Loucy (cell line): ENCODE results near the gene BRIX1.

Experiments
- H2AFZ ChIP-seq: fragments of 200-600 bp; sonication (generic); 2 replicates; pipeline ENCODE4 v1.6.0; 2016; ENCODE audit warnings: antibody characterized with exemption, mild to moderate bottlenecking, low read length, moderate library complexity
- H3F3A ChIP-seq: fragments of 200-600 bp; 2 replicates; pipeline ENCODE4 v1.6.0; 2016; ENCODE audit warnings: antibody characterized with exemption, low read depth, mild to moderate bottlenecking
- H3K27me3 ChIP-seq: fragments of 200-600 bp; sonication (generic); 2 replicates; pipeline ENCODE4 v1.6.1; 2014; ENCODE audit warnings: low read length, mild to moderate bottlenecking; ENCODE audit not compliant: insufficient read depth, poor library complexity, severe bottlenecking
- H3K36me3 ChIP-seq: fragments of 200-600 bp; sonication (generic); 2 replicates; pipeline ENCODE4 v1.6.1; 2016; ENCODE audit warnings: low read length; ENCODE audit not compliant: insufficient read depth
- H3K4me1 ChIP-seq: fragments of 200-600 bp; sonication (generic); 2 replicates; pipeline ENCODE4 v1.5.1; 2014; ENCODE audit warnings: low read length, mild to moderate bottlenecking; ENCODE audit not compliant: insufficient read depth, poor library complexity, severe bottlenecking
- H3K4me2 ChIP-seq: fragments of 200-600 bp; sonication (generic); 2 replicates; pipeline ENCODE4 v1.6.0; 2014; ENCODE audit warnings: antibody characterized with exemption, low read length, low read depth, mild to moderate bottlenecking; ENCODE audit not compliant: poor library complexity, severe bottlenecking
- H3K4me3 ChIP-seq: fragments of 200-600 bp; sonication (generic); 2 replicates; pipeline ENCODE4 v1.5.1; 2014; ENCODE audit warnings: low read length, mild to moderate bottlenecking, mixed read lengths; ENCODE audit not compliant: poor library complexity, severe bottlenecking
- H3K79me2 ChIP-seq: fragments of 200-600 bp; sonication (generic); 2 replicates; pipeline ENCODE4 v1.6.1; 2014; ENCODE audit warnings: low read length; ENCODE audit not compliant: insufficient read depth
- H3K9ac ChIP-seq: fragments of 200-600 bp; sonication (generic); 2 replicates; pipeline ENCODE4 v1.6.0; 2014; ENCODE audit warnings: mild to moderate bottlenecking, low read depth, low read length, moderate library complexity; ENCODE audit not compliant: poor library complexity, severe bottlenecking
- H3K9me2 ChIP-seq: fragments of 200-600 bp; sonication (generic); replicated peaks from 2 replicates; pipeline ENCODE4 v1.6.1; 2016; ENCODE audit warnings: low read depth, low read length, mixed read lengths
- H3K9me3 ChIP-seq: fragments of 200-600 bp; sonication (generic); 2 replicates; pipeline ENCODE4 v1.6.1; 2014; ENCODE audit warnings: mild to moderate bottlenecking, antibody characterized with exemption, low read length, low read depth; ENCODE audit not compliant: insufficient read depth
- H4K20me1 ChIP-seq: fragments of 200-600 bp; sonication (generic); 2 replicates; pipeline ENCODE4 v1.6.0; 2014; ENCODE audit warnings: antibody characterized with exemption, low read length, mild to moderate bottlenecking; ENCODE audit not compliant: insufficient read depth, poor library complexity, severe bottlenecking
- EZH2phosphoT487 ChIP-seq: fragments of 200-600 bp; IDR thresholded peaks from 2 replicates; pipeline ENCODE4 v1.6.1; 2018; ENCODE audit warnings: antibody characterized with exemption, mild to moderate bottlenecking, moderate library complexity, borderline replicate concordance
- TF ChIP-seq, protein P1 (sequence below): fragments of 200-600 bp; sonication (generic); conservative IDR thresholded peaks from 2 replicates; pipeline ENCODE4 v1.5.1; 2014; ENCODE audit warnings: mild to moderate bottlenecking, antibody characterized with exemption, low read length

BRIX1 gene

DNA sequence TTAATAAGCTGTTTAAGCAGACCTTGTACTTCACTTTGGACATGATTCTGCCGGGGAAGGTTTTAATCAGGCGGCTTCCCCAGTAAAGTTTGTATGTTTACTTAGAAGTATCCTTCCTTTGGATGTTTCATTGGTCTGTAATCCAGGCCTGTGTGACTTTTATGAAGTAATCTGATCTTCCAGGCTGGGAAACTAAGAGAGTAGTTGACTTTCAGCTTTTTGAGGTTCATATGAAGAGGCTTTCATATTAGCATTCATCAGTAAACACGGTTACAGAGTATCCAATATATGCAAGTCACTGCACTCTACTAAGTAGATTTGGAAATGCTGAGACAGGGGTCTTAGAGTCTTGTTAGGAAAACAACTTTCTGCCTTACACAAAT is 14.9 kb downstream of the BRIX1 start:
- peaks cover 54% of the 10 kb centered on the region for H3K79me2 ChIP-seq

DNA sequence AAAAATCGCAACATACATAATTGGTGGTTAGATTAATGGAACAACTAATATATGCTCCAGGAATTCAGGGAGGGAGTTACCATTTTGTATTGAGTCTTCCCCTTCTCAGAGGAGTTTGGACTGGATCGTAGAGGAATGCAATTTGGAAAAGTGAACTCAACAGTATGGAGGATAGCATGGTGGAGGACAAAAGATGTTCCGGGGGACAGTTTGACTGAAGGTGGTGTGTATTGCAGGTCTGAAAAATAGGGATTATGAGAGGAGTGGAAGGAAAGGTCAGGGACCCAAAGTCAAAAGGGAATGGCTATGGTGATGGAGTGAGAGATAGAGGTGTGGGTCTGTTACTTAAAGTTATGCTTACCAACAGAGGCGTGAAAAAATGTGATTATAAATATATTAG is 15.4 kb downstream of the BRIX1 start:
- Histone ChIP-seq H3K36me3 (peaks cover 15% of the 10 kb centered on the region; the same call in 1 of the 2 replicates), H4K20me1 (peaks cover 32% of the 10 kb centered on the region), H3K9me3 (no peaks in the 10 kb centered on the region), H3K9me2 (no peaks in the 10 kb centered on the region), H3K9ac (peak overlapping the region; percentile 92), H3K4me1 (peaks cover 35% of the 10 kb centered on the region), H3K4me2 (peak overlapping the region; percentile 72), H3K79me2 (peaks cover 58% of the 10 kb centered on the region), H2AFZ (no peak overlapping the region), H3K27me3 (no peaks in the 10 kb centered on the region), H3F3A (peaks cover 5% of the 10 kb centered on the region; the same call in 1 of the 2 replicates), H3K4me3 (peak overlapping the region; percentile 93)
- TF ChIP-seq, protein P1, sequence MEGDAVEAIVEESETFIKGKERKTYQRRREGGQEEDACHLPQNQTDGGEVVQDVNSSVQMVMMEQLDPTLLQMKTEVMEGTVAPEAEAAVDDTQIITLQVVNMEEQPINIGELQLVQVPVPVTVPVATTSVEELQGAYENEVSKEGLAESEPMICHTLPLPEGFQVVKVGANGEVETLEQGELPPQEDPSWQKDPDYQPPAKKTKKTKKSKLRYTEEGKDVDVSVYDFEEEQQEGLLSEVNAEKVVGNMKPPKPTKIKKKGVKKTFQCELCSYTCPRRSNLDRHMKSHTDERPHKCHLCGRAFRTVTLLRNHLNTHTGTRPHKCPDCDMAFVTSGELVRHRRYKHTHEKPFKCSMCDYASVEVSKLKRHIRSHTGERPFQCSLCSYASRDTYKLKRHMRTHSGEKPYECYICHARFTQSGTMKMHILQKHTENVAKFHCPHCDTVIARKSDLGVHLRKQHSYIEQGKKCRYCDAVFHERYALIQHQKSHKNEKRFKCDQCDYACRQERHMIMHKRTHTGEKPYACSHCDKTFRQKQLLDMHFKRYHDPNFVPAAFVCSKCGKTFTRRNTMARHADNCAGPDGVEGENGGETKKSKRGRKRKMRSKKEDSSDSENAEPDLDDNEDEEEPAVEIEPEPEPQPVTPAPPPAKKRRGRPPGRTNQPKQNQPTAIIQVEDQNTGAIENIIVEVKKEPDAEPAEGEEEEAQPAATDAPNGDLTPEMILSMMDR: no peak
- TF ChIP-seq EZH2phosphoT487: no peak

More for the DNA sequence above, 14.9 kb downstream of the BRIX1 start:
- H3K36me3 ChIP-seq: peaks cover 15% of the 10 kb centered on the region; the same call in 1 of the 2 replicates
- peak overlapping the region; percentile 92 for H3K9ac ChIP-seq
- peak overlapping the region; percentile 93 for H3K4me3 ChIP-seq
- peak overlapping the region; percentile 88 for H2AFZ ChIP-seq
- H3K27me3 ChIP-seq: no peaks in the 10 kb centered on the region
- peak overlapping the region; percentile 72 for H3K4me2 ChIP-seq
- H3F3A ChIP-seq: peaks cover 5% of the 10 kb centered on the region; the same call in 1 of the 2 replicates
- H3K9me3 ChIP-seq: no peaks in the 10 kb centered on the region
- peaks cover 32% of the 10 kb centered on the region for H4K20me1 ChIP-seq
- peaks cover 35% of the 10 kb centered on the region for H3K4me1 ChIP-seq
- no peaks in the 10 kb centered on the region for H3K9me2 ChIP-seq
- TF ChIP-seq, protein P1: no peak
- no peak for TF ChIP-seq EZH2phosphoT487

DNA sequence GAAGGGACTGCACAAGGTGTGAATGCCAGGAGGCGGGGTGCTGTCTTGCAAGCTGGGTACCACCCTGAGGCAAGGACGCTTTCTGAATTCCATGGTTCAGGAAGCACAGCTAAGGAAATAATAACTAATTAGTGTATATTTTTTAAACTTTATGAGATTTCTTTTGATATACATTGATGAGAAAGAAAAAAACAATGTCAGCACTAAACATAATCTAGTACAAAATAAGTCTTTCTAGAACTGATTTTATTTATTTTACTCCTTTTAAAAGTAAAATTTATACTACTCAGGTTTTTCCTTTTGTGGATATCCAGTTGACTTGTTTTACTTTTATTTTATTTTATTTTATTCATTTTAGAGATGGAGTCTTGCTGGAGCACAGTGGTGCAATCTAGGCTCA is 17.4 kb downstream of the BRIX1 start:
- no peak overlapping the region for H2AFZ ChIP-seq
- no peak overlapping the region for H3K9ac ChIP-seq
- H3K4me2 ChIP-seq: peak overlapping the region; percentile 72
- no peaks in the 10 kb centered on the region for H3K27me3 ChIP-seq
- no peaks in the 10 kb centered on the region for H3F3A ChIP-seq
- TF ChIP-seq, protein P1: no peak
- TF ChIP-seq EZH2phosphoT487: no peak
- H3K4me3 ChIP-seq: peak overlapping the region; percentile 56
- no peaks in the 10 kb centered on the region for H3K9me2 ChIP-seq
- H3K9me3 ChIP-seq: no peaks in the 10 kb centered on the region
- H3K4me1 ChIP-seq: peaks cover 35% of the 10 kb centered on the region
- peaks cover 32% of the 10 kb centered on the region for H4K20me1 ChIP-seq
- H3K36me3 ChIP-seq: peaks cover 25% of the 10 kb centered on the region
- peaks cover 58% of the 10 kb centered on the region for H3K79me2 ChIP-seq
